Subcutaneous abdominal adipose tissue (tissue), 5 donors: ENCODE data around the gene GDA.

Experiments used
- H3K27ac ChIP-seq: one replicate; pipeline ENCODE4 v1.7.0; 2013; ENCODE audit warnings: low read depth, mild to moderate bottlenecking, inconsistent platforms, low read length, moderate library complexity
- H3K27me3 ChIP-seq, 5 donors: one replicate each; pipeline ENCODE4 v1.7.0; 2013; ENCODE audit warnings: low read length in 5 of 5, inconsistent platforms in 1 of 5; ENCODE audit not compliant: control insufficient read depth in 5 of 5, insufficient read depth in 4 of 5
- H3K36me3 ChIP-seq, 5 donors: one replicate each; pipeline ENCODE4 v1.7.0; 2013; ENCODE audit warnings: low read length in 5 of 5; ENCODE audit not compliant: control insufficient read depth in 5 of 5, insufficient read depth in 5 of 5
- H3K4me1 ChIP-seq, 5 donors: one replicate each; pipeline ENCODE4 v1.7.0; 2013; ENCODE audit warnings: low read length in 5 of 5, mild to moderate bottlenecking in 3 of 5, moderate library complexity in 1 of 5; ENCODE audit not compliant: control insufficient read depth in 5 of 5, insufficient read depth in 5 of 5
- H3K4me3 ChIP-seq, 5 donors: one replicate each; pipeline ENCODE4 v1.7.0; 2013; ENCODE audit warnings: low read length in 5 of 5, low read depth in 1 of 5
- H3K9ac ChIP-seq, 5 donors: one replicate each; pipeline ENCODE4 v1.7.0; 2013; ENCODE audit warnings: low read length in 5 of 5, mild to moderate bottlenecking in 4 of 5, moderate library complexity in 3 of 5
- H3K9me3 ChIP-seq, 5 donors: one replicate each; pipeline ENCODE4 v1.7.0; 2013; ENCODE audit warnings: low read length in 5 of 5; ENCODE audit not compliant: control insufficient read depth in 5 of 5
- donor health status: healthy.
- donor health status: healthy.
- donor health status: healthy.
- donor health status: healthy.
- donor health status: healthy.

GDA gene

GRCh38 chr9:72226146-72226812 lies 77.0 kb downstream of the GDA start:
- H3K4me3 ChIP-seq, result no peak overlapping the region
- H3K27ac ChIP-seq, result no peak overlapping the region
- H3K4me1 ChIP-seq, result no peaks in the 10 kb centered on the region
- H3K27me3 ChIP-seq, result no peaks in the 10 kb centered on the region
- no peak overlapping the region for H3K9ac ChIP-seq
- no peaks in the 10 kb centered on the region for H3K36me3 ChIP-seq
- H3K9me3 ChIP-seq, result peaks cover 0 to 4% (median 0%) of the 10 kb centered on the region in 5 donors

DNA sequence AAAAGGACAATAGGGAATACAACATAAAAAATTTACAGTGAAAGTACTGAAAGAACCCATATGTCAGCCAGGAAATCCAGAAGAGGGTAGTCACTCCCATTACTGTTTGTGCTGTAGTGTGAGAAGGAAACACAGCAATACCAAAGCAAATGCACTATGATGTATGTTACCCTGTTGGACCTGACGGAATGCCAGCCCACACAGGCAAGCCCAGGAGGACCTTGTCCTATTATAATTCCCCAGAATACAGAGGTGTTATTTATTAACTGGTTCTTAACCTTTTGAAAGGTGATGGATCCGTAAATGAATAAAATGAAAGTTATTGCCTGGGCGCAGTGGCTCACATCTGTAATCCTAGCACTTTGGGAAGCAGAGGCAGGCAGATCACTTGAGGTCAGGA lies 79.0 kb downstream of the GDA start:
- no peak overlapping the region for H3K27ac ChIP-seq
- H3K36me3 ChIP-seq, result no peaks in the 10 kb centered on the region

GRCh38 chr9:72232778-72233177 lies 83.5 kb downstream of the GDA start:
- Histone ChIP-seq H3K9me3 (no peaks in the 10 kb centered on the region), H3K4me3 (no peak overlapping the region), H3K4me1 (no peaks in the 10 kb centered on the region), H3K27ac (no peak overlapping the region), H3K9ac (no peak overlapping the region), H3K36me3 (no peaks in the 10 kb centered on the region), H3K27me3 (no peaks in the 10 kb centered on the region)

More for the DNA sequence above, 79.0 kb downstream of the GDA start:
- no peaks in the 10 kb centered on the region for H3K27me3 ChIP-seq
- H3K4me1 ChIP-seq, result no peaks in the 10 kb centered on the region
- H3K4me3 ChIP-seq, result no peak overlapping the region
- no peak overlapping the region for H3K9ac ChIP-seq
- no peaks in the 10 kb centered on the region for H3K9me3 ChIP-seq

DNA sequence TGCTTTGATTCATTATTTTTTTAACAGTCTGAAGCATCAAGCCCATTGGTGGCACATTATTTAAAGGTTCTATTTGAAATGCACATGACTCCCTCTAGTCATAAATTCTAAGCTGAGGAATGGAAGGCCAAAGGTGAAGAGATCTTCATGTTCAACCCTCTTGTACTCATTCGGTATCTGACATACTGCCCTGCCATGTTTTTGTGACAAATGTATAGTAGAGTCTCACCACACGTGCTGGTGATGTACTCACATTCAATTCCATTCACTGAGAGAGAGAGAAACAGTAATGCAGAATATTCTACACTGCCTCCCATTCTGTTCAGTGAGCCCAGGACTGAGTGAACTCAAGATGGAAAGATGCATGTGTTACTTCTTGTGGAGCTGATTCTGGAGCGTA lies 98.3 kb downstream of the GDA start:
- no peaks in the 10 kb centered on the region for H3K27me3 ChIP-seq
- H3K36me3 ChIP-seq, result peaks cover 0 to 2% (median 0%) of the 10 kb centered on the region in 5 donors
- H3K9me3 ChIP-seq, result no peaks in the 10 kb centered on the region
- no peaks in the 10 kb centered on the region for H3K4me1 ChIP-seq
- H3K4me3 ChIP-seq, result no peak overlapping the region
- no peak overlapping the region for H3K27ac ChIP-seq
- no peak overlapping the region for H3K9ac ChIP-seq

GRCh38 chr9:72251589-72251988 lies 102.3 kb downstream of the GDA start:
- Histone ChIP-seq H3K36me3 (peaks cover 0 to 2% (median 0%) of the 10 kb centered on the region in 5 donors), H3K27me3 (no peaks in the 10 kb centered on the region), H3K9me3 (no peaks in the 10 kb centered on the region)

DNA sequence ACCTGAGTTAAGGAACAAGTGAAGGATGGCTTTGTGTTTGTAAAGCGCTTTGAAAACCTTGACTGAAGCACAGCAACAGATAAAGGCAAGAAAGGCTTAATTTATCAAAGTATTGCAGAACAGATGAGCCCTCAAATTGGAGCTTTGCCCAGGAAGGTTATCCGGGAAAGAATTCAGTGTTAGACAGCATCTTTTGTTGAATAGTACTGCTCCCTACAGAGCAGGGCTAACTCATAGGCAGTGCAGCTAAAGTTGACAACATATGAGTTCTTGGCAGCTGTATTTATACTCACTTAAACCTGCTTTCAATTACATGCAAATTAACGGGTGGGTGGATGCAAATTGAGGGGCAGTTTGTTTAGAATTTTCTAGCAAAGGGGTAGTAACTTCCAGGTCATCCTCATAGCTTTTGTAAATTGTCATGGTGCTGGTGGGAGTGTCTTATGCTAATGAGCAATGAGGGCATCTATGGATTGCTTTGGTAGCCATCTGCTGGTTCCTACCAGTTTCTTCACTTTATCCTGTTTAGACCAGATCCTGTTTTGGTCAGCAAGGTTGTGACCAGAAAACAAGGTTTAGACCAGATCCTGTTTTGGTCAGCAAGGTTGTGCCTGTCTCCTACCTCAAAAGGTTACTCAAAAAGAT lies 105.8 kb downstream of the GDA start:
- peaks cover 0 to 2% (median 0%) of the 10 kb centered on the region in 5 donors for H3K36me3 ChIP-seq
- no peak overlapping the region for H3K4me3 ChIP-seq
- H3K27ac ChIP-seq, result no peak overlapping the region
- no peaks in the 10 kb centered on the region for H3K4me1 ChIP-seq
- no peaks in the 10 kb centered on the region for H3K9me3 ChIP-seq
- no peak overlapping the region for H3K9ac ChIP-seq
- H3K27me3 ChIP-seq, result peaks cover 0 to 2% (median 0%) of the 10 kb centered on the region in 5 donors

More at GRCh38 chr9:72251589-72251988, 102.3 kb downstream of the GDA start:
- Histone ChIP-seq H3K27ac (no peak overlapping the region), H3K9ac (no peak overlapping the region), H3K4me1 (no peaks in the 10 kb centered on the region), H3K4me3 (no peak overlapping the region)

DNA sequence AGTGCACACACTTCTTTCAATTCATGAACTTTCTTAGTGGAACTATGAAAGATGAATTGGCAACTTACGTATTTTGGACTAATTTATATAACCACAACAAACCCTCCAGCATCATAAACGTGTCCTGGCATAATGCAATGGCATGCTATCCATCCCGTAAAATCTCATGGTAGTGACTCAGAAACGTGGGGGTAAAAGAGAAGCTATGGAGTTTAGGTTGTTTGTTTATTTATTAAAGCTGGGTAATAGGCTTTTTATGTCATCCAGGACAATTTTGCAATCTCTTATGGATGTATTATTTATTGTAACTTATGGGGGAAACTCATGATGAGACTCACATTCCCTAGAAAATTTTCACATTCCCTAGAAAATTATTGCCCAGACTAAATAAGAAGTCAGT lies 106.3 kb downstream of the GDA start:
- Histone ChIP-seq H3K4me3 (no peak overlapping the region), H3K27ac (no peak overlapping the region), H3K9ac (no peak overlapping the region), H3K4me1 (no peaks in the 10 kb centered on the region), H3K9me3 (no peaks in the 10 kb centered on the region), H3K27me3 (peaks cover 0 to 2% (median 0%) of the 10 kb centered on the region in 5 donors), H3K36me3 (peaks cover 0 to 2% (median 0%) of the 10 kb centered on the region in 5 donors)

DNA sequence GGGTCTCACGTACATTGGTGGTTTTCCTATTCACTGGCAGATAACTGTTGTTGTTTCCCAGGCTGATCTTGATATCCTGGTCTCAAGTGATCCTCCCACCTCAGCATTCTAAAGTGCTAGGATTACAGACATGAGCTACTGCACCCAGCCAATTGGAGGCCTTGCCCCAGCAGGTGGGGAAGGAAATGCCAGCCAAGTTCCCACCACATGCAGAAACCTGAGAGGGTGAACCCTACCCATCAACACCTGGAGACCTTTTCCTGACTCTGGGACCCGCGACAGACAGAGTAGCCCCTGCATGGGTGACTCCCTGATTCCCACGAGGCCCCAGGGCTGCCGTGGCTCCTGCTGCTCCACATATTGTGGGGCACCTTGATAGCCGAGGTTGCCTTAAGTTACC lies 107.7 kb downstream of the GDA start:
- H3K27me3 ChIP-seq, result peaks cover 0 to 2% (median 0%) of the 10 kb centered on the region in 5 donors
- no peak overlapping the region for H3K4me3 ChIP-seq
- no peak overlapping the region for H3K9ac ChIP-seq
- no peaks in the 10 kb centered on the region for H3K9me3 ChIP-seq
- H3K4me1 ChIP-seq, result no peaks in the 10 kb centered on the region
- H3K36me3 ChIP-seq, result no peaks in the 10 kb centered on the region
- H3K27ac ChIP-seq, result no peak overlapping the region

- Histone ChIP-seq H3K27ac (no peak overlapping the region), H3K27me3 (peaks cover 0 to 2% (median 0%) of the 10 kb centered on the region in 5 donors)
Measured at GRCh38 chr9:72257814-72258213, 108.6 kb downstream of the GDA start.

GRCh38 chr9:72262063-72262462 lies 112.8 kb downstream of the GDA start:
- H3K36me3 ChIP-seq, result no peaks in the 10 kb centered on the region
- H3K27ac ChIP-seq, result no peak overlapping the region
- no peak overlapping the region for H3K4me3 ChIP-seq
- no peak overlapping the region for H3K9ac ChIP-seq
- H3K9me3 ChIP-seq, result no peaks in the 10 kb centered on the region
- peaks cover 0 to 2% (median 0%) of the 10 kb centered on the region in 5 donors for H3K27me3 ChIP-seq
- H3K4me1 ChIP-seq, result no peaks in the 10 kb centered on the region

More at GRCh38 chr9:72257814-72258213, 108.6 kb downstream of the GDA start:
- Histone ChIP-seq H3K4me3 (no peak overlapping the region), H3K36me3 (no peaks in the 10 kb centered on the region), H3K9ac (no peak overlapping the region), H3K9me3 (no peaks in the 10 kb centered on the region), H3K4me1 (no peaks in the 10 kb centered on the region)
